IMR-90 (cell line): ENCODE results near the gene POU6F1. TPM values are rescaled to one million over a fixed set of nuclear protein-coding genes. Genes with fewer than 3 reads are reported as not detected.
A peak's percentile ranks its signal among the peaks of the same experiment; 100 is the strongest.

Experiments used
- ATAC-seq: fragments of 200-7000 bp; cut with Tn5 transposase; 2 replicates; pipeline ENCODE4 v1.9.1; 2020; ENCODE audit warnings: low read depth, mild to moderate bottlenecking, moderate library complexity
- Bru-seq: library from RNA; stranded (reverse); fragments of 400-500 nt; gene quantifications from one replicate; lab custom pipeline; 2021; lab: Mats Ljungman, UMichigan
- BruChase-seq, 2 experiments: library from RNA; stranded (reverse); fragments of 400-500 nt; gene quantifications; one replicate each; lab custom pipeline; 2021; lab: Mats Ljungman, UMichigan
- BruUV-seq: library from RNA; stranded (reverse); fragments of 400-500 nt; replicated peaks from 2 replicates; lab custom pipeline; 2021; lab: Mats Ljungman, UMichigan
- CTCF ChIA-PET: fragments of 300-600 bp; formaldehyde crosslinking; extraction: SDS; loops from one replicate; lab custom pipeline; 2021; ENCODE audit warnings: antibody characterized with exemption; lab: Yijun Ruan, JAX
- POLR2A ChIA-PET: fragments of 300-600 bp; sonication (Branson Sonifier 250); formaldehyde crosslinking; loops from one replicate; lab custom pipeline; 2022; ENCODE audit warnings: antibody characterized with exemption; ENCODE audit not compliant: unreplicated experiment; lab: Charles Lee
- DNase-seq: peaks from one replicate; pipeline ENCODE4 v3.0.0; 2013
- H2AFZ ChIP-seq: replicated peaks from 2 replicates; pipeline ENCODE3; 2013; ENCODE audit warnings: low read length, mild to moderate bottlenecking; ENCODE audit not compliant: poor library complexity
- H2AK5ac ChIP-seq: 2 replicates; pipeline ENCODE4 v1.6.1; 2013; ENCODE audit warnings: low read depth, low read length, inconsistent platforms
- H2AK9ac ChIP-seq: replicated peaks from 2 replicates; pipeline ENCODE3; 2013; ENCODE audit warnings: mild to moderate bottlenecking, low read depth, low read length, moderate library complexity; ENCODE audit not compliant: poor library complexity
- H2BK120ac ChIP-seq: 2 replicates; pipeline ENCODE4 v1.6.1; 2013; ENCODE audit warnings: low read depth, low read length, inconsistent platforms
- H2BK15ac ChIP-seq: 3 replicates; pipeline ENCODE4 v1.6.1; 2013; ENCODE audit warnings: low read depth, low read length, inconsistent platforms
- H2BK20ac ChIP-seq: 2 replicates; pipeline ENCODE4 v1.6.1; 2013; ENCODE audit warnings: low read depth, mild to moderate bottlenecking, inconsistent platforms, low read length, moderate library complexity
- H2BK5ac ChIP-seq: 2 replicates; pipeline ENCODE4 v1.6.1; 2013; ENCODE audit warnings: mild to moderate bottlenecking, low read depth, low read length, inconsistent platforms; ENCODE audit not compliant: poor library complexity, severe bottlenecking
- H3K14ac ChIP-seq: replicated peaks from 2 replicates; pipeline ENCODE4 v1.6.1; 2013; ENCODE audit warnings: low read depth, low read length, inconsistent platforms
- H3K18ac ChIP-seq: 2 replicates; pipeline ENCODE4 v1.6.1; 2013; ENCODE audit warnings: low read depth, low read length, control low read depth
- H3K23ac ChIP-seq: 2 replicates; pipeline ENCODE4 v1.6.1; 2013; ENCODE audit warnings: low read depth, low read length, inconsistent platforms
- H3K27ac ChIP-seq: 2 replicates; pipeline ENCODE4 v1.5.1; 2013; ENCODE audit warnings: mild to moderate bottlenecking, control low read depth, low read length; ENCODE audit not compliant: insufficient read depth
- H3K27me3 ChIP-seq: 2 replicates; pipeline ENCODE4 v1.6.1; 2013; ENCODE audit warnings: low read length; ENCODE audit not compliant: control insufficient read depth, insufficient read depth
- H3K36me3 ChIP-seq: 2 replicates; pipeline ENCODE4 v1.6.1; 2013; ENCODE audit warnings: low read length, mixed read lengths; ENCODE audit not compliant: control insufficient read depth, insufficient read depth
- H3K4ac ChIP-seq: 2 replicates; pipeline ENCODE4 v1.6.1; 2013; ENCODE audit warnings: low read depth, low read length, inconsistent platforms
- H3K4me1 ChIP-seq: 2 replicates; pipeline ENCODE4 v1.6.1; 2013; ENCODE audit warnings: low read length, mixed read lengths; ENCODE audit not compliant: control insufficient read depth, insufficient read depth
- H3K4me2 ChIP-seq: 2 replicates; pipeline ENCODE4 v1.6.1; 2013; ENCODE audit warnings: low read depth, mild to moderate bottlenecking, control low read depth, low read length, moderate library complexity
- H3K4me3 ChIP-seq: 2 replicates; pipeline ENCODE4 v1.5.1; 2013; ENCODE audit warnings: low read depth, mild to moderate bottlenecking, control low read depth, low read length, moderate library complexity; ENCODE audit not compliant: insufficient read depth
- H3K56ac ChIP-seq: 2 replicates; pipeline ENCODE4 v1.6.1; 2013; ENCODE audit warnings: low read length, inconsistent platforms; ENCODE audit not compliant: insufficient read depth; ENCODE audit errors: extremely low read depth
- H3K79me1 ChIP-seq, 2 experiments: 2 replicates each; pipeline ENCODE4 v1.6.1; 2013; ENCODE audit warnings: low read length in 2 of 2, inconsistent platforms in 1 of 2, low read depth in 1 of 2
- H3K9ac ChIP-seq: 2 replicates; pipeline ENCODE4 v1.6.1; 2013; ENCODE audit warnings: low read depth, low read length, control low read depth
- H3K9me1 ChIP-seq: 2 replicates; pipeline ENCODE4 v1.6.1; 2013; ENCODE audit warnings: low read length, inconsistent platforms; ENCODE audit not compliant: insufficient read depth
- H3K9me3 ChIP-seq: 2 replicates; pipeline ENCODE4 v1.6.1; 2013; ENCODE audit warnings: low read length; ENCODE audit not compliant: control insufficient read depth, insufficient read depth
- H4K20me1 ChIP-seq: 2 replicates; pipeline ENCODE4 v1.6.1; 2013; ENCODE audit warnings: low read length, inconsistent platforms; ENCODE audit not compliant: insufficient read depth
- H4K5ac ChIP-seq: 2 replicates; pipeline ENCODE4 v1.6.1; 2013; ENCODE audit warnings: mild to moderate bottlenecking, low read depth, low read length, control low read depth
- H4K8ac ChIP-seq, 2 experiments: 2 replicates each; pipeline ENCODE4 v1.6.1; 2013; ENCODE audit warnings: low read depth in 2 of 2, low read length in 2 of 2, control low read depth in 1 of 2, inconsistent platforms in 1 of 2
- H4K91ac ChIP-seq: 2 replicates; pipeline ENCODE4 v1.6.1; 2013; ENCODE audit warnings: low read depth, low read length, inconsistent platforms; ENCODE audit not compliant: insufficient read depth
- BHLHE40 ChIP-seq: fragments of 150-350 bp; IDR thresholded peaks from 2 replicates; pipeline ENCODE4 v1.6.1; 2016; ENCODE audit warnings: mild to moderate bottlenecking, low read depth, low read length
- FOS ChIP-seq: fragments of 150-350 bp; IDR thresholded peaks from 2 replicates; pipeline ENCODE4 v1.6.1; 2016; ENCODE audit warnings: low read depth, low read length
- MAFK ChIP-seq: IDR thresholded peaks from 2 replicates; pipeline ENCODE4 v1.6.1; 2012; ENCODE audit warnings: low read depth, low read length, improper control_type of control experiment
- MAZ ChIP-seq: IDR thresholded peaks from 2 replicates; pipeline ENCODE4 v1.6.1; 2012; ENCODE audit warnings: low read depth, mild to moderate bottlenecking, low read length, improper control_type of control experiment, moderate library complexity, borderline replicate concordance
- MXI1 ChIP-seq: IDR thresholded peaks from 2 replicates; pipeline ENCODE4 v1.6.1; 2012; ENCODE audit warnings: low read depth, mild to moderate bottlenecking, low read length, moderate library complexity, borderline replicate concordance
- POLR2A ChIP-seq: IDR thresholded peaks from 2 replicates; pipeline ENCODE4 v1.6.1; 2012; ENCODE audit warnings: mild to moderate bottlenecking, low read depth, low read length
- RAD21 ChIP-seq: IDR thresholded peaks from 2 replicates; pipeline ENCODE4 v1.6.1; 2012; ENCODE audit warnings: low read length, improper control_type of control experiment
- RCOR1 ChIP-seq: IDR thresholded peaks from 2 replicates; pipeline ENCODE4 v1.6.1; 2012; ENCODE audit warnings: mild to moderate bottlenecking, low read length, improper control_type of control experiment; ENCODE audit not compliant: insufficient replicate concordance
- WGBS, 2 experiments: methylation state at CpG; one replicate each; pipeline versions ENCODE4 v1.1.5 to v1.1.7; 2013; ENCODE audit warnings: missing lambda C conversion rate in 2 of 2; ENCODE audit not compliant: insufficient read length in 1 of 2; ENCODE audit errors: extremely low coverage in 2 of 2; 5-methylcytosine and 5-hydroxymethylcytosine counted together
- dilution Hi-C: fragments of 300-500 bp; cut with HindIII; formaldehyde crosslinking; loops from one replicate; pipeline ENCODE4 v1.14.3; 2018; ENCODE audit warnings: low sequenced_read_pairs; ENCODE audit not compliant: unreplicated experiment
- in situ Hi-C: fragments of 300-500 bp; cut with MboI; formaldehyde crosslinking; loops from 3 replicates; pipeline ENCODE4 v1.14.3; 2019; ENCODE audit warnings: low sequenced_read_pairs, inconsistent platforms, mixed read lengths
- intact Hi-C: fragments of 100-400 bp; cut with micrococcal nuclease; formaldehyde crosslinking; loops from 2 replicates; pipeline ENCODE4 v1.10.0; 2022
- long read RNA-seq: library from polyadenylated mRNA; unstranded; transcript quantifications from one replicate; pipeline ENCODE4 v2.0.0, GENCODE V29; 2021; ENCODE audit not compliant: unreplicated experiment
- polyA plus RNA-seq, 3 experiments: library from polyadenylated mRNA; depleted of rRNA; stranded (reverse); fragments of >200 nt; gene quantifications; 2 replicates each; pipeline ENCODE4 v1.2.3, GENCODE V29; 2012; ENCODE audit warnings: low replicate concordance in 1 of 3
- total RNA-seq: library from RNA; depleted of rRNA; stranded (reverse); fragments of >200 nt; gene quantifications from 2 replicates; pipeline ENCODE4 v1.2.3, GENCODE V29; 2012; rRNA removed
- TF ChIP-seq, protein P1 (sequence below): fragments of 150-350 bp; IDR thresholded peaks from 2 replicates; pipeline ENCODE4 v1.6.1; 2017; ENCODE audit warnings: mild to moderate bottlenecking, antibody characterized with exemption, low read length, low read depth
- TF ChIP-seq, protein P2 (sequence below): conservative IDR thresholded peaks from 2 replicates; pipeline ENCODE4 v1.5.1; 2012; ENCODE audit warnings: mild to moderate bottlenecking, low read depth, low read length, improper control_type of control experiment

POU6F1 gene, protein sequence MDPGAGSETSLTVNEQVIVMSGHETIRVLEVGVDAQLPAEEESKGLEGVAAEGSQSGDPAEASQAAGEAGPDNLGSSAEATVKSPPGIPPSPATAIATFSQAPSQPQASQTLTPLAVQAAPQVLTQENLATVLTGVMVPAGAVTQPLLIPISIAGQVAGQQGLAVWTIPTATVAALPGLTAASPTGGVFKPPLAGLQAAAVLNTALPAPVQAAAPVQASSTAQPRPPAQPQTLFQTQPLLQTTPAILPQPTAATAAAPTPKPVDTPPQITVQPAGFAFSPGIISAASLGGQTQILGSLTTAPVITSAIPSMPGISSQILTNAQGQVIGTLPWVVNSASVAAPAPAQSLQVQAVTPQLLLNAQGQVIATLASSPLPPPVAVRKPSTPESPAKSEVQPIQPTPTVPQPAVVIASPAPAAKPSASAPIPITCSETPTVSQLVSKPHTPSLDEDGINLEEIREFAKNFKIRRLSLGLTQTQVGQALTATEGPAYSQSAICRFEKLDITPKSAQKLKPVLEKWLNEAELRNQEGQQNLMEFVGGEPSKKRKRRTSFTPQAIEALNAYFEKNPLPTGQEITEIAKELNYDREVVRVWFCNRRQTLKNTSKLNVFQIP
- total RNA-seq (0.90 and 1.9 TPM in 2 replicates), polyA plus RNA-seq (2012; rRNA removed) (3.6 and 4.3 TPM in 2 replicates), Bru-seq, nascent RNA (percentile 55 among the genes with signal in this experiment), BruChase-seq, experiment 1, labeled RNA remaining after a 6-hour chase (percentile 63 among the genes with signal in this experiment), BruChase-seq, experiment 2, labeled RNA remaining after a 2-hour chase (percentile 60 among the genes with signal in this experiment)
- 2.5 and 3.0 TPM in 2 replicates for polyA plus RNA-seq (2012; cell fraction: cytosol; rRNA removed)
- 15.2 TPM in 2 replicates for polyA plus RNA-seq (2012; cell fraction: nucleus; rRNA removed; ENCODE audit: low replicate concordance)
- long read RNA-seq, partial matches to known transcripts, result 1 of 6 reads
- long read RNA-seq, other reads (novel, unspliced or antisense), result 5 of 6 reads

DNA sequence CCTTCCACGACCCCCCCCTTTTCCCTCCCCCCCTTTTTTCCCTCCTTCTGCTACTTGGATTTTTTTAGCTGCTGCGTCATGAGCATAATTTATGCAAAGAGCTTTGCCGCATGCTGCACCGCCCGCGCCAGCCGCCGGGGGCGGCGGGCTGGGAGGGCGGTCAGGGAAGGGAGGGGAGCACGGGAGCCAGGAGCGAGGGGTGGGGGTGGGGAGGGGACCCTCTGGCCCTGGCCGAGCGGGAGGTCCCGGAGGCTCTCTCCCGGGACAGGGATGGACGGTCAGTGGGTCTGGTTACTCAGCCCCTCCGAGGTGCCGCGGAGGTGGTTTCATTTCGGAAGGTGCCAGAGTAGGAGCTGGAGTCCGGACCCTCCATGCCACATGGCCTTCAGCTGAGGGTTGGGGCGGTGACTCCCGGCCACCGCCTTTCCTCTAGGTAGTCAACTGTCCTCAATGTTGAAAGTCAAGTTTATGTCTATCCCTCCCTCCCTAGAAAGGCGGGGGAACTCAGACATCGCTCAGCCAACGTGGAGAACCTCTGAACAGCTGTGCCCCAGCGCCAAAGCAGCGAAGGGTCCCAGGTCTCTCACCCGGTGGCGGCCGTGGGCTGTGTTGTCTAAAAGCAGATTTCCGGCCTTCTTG lies at the start of gene POU6F1:
Gene POU6F1 (minus strand): TSS at position 95 of the 639 bp plus-strand sequence. CDS start 11,226 bp downstream, outside the sequence.
- peak within 1 kb of the TSS; percentile 84 for H2BK20ac ChIP-seq
- CTCF ChIA-PET, result interaction anchor here (0.6 kb wide), 1 partner anchor 120 kb away, joined by 3 read pairs; no protein-coding TSS in a partner anchor

More for the DNA sequence above, at the start of gene POU6F1:
- H3K23ac ChIP-seq, result peak within 1 kb of the TSS; percentile 96
- H4K5ac ChIP-seq, result peak within 1 kb of the TSS; percentile 74
- peak; percentile 61; the same call in 1 of the 2 replicates for TF ChIP-seq POLR2A
- TF ChIP-seq, protein P1, sequence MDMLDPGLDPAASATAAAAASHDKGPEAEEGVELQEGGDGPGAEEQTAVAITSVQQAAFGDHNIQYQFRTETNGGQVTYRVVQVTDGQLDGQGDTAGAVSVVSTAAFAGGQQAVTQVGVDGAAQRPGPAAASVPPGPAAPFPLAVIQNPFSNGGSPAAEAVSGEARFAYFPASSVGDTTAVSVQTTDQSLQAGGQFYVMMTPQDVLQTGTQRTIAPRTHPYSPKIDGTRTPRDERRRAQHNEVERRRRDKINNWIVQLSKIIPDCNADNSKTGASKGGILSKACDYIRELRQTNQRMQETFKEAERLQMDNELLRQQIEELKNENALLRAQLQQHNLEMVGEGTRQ, result no peak
- peak; percentile 92 for TF ChIP-seq MAZ
- TF ChIP-seq RCOR1, result no peak
- no peak for TF ChIP-seq MAFK
- peak; percentile 78 for TF ChIP-seq BHLHE40
- TF ChIP-seq RAD21, result no peak; the same call in 1 of the 2 replicates
- TF ChIP-seq, protein P2, sequence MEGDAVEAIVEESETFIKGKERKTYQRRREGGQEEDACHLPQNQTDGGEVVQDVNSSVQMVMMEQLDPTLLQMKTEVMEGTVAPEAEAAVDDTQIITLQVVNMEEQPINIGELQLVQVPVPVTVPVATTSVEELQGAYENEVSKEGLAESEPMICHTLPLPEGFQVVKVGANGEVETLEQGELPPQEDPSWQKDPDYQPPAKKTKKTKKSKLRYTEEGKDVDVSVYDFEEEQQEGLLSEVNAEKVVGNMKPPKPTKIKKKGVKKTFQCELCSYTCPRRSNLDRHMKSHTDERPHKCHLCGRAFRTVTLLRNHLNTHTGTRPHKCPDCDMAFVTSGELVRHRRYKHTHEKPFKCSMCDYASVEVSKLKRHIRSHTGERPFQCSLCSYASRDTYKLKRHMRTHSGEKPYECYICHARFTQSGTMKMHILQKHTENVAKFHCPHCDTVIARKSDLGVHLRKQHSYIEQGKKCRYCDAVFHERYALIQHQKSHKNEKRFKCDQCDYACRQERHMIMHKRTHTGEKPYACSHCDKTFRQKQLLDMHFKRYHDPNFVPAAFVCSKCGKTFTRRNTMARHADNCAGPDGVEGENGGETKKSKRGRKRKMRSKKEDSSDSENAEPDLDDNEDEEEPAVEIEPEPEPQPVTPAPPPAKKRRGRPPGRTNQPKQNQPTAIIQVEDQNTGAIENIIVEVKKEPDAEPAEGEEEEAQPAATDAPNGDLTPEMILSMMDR, result peak; percentile 51
- TF ChIP-seq MXI1, result peak; percentile 83; the same call in 1 of the 2 replicates
- TF ChIP-seq FOS, result 0 out of 2 replicates have a peak, but pooled peaks have one; percentile 4
- POLR2A ChIA-PET, result interaction anchor here (0.6 to 0.7 kb wide), 4 partner anchors 10 to 431 kb away, joined by 3 to 14 read pairs (median 4); partner anchors contain the start of gene DAZAP2
- no TSS peak for BruUV-seq
- no peaks in the 10 kb centered on the region for H4K20me1 ChIP-seq
- H3K18ac ChIP-seq, result peak within 1 kb of the TSS; percentile 90
- DNase-seq (peak; percentile 76), ATAC-seq (peak; percentile 92)
- H4K91ac ChIP-seq, result peak within 1 kb of the TSS; percentile 92
- H2BK5ac ChIP-seq, result peak within 1 kb of the TSS; percentile 85
- H3K4me1 ChIP-seq, result peaks cover 4% of the 10 kb centered on the region
- peak within 1 kb of the TSS; percentile 85 for H3K9ac ChIP-seq
- peak within 1 kb of the TSS; percentile 93 for H2AK9ac ChIP-seq
- peak within 1 kb of the TSS; percentile 83 for H3K27ac ChIP-seq
- H4K8ac ChIP-seq, result peak within 1 kb of the TSS; percentile 95 to 98
- 13% methylated on average over 9 of the region's 35 CpGs; no CpG with 5 or more reads in 1 of the 2 experiments for WGBS, 2 experiments
- H3K27me3 ChIP-seq, result no peaks in the 10 kb centered on the region
- peak within 1 kb of the TSS; percentile 98 for H3K4me2 ChIP-seq
- H3K4me3 ChIP-seq, result peak within 1 kb of the TSS; percentile 77
- in situ Hi-C loops (no loop called here), intact Hi-C loops (no loop called here), dilution Hi-C loops (no loop called here)
- peak within 1 kb of the TSS; percentile 97 for H3K4ac ChIP-seq
- peaks cover 14 to 27% of the 10 kb centered on the region in 2 experiments; a peak in 3 of 4 replicates for H3K79me1 ChIP-seq
- 0 out of 2 replicates have a peak, but pooled peaks cover 1% of the 10 kb centered on the region for H3K36me3 ChIP-seq
- H3K14ac ChIP-seq, result peak within 1 kb of the TSS; percentile 94
- H2BK120ac ChIP-seq, result peak within 1 kb of the TSS; percentile 92
- H3K56ac ChIP-seq, result peak within 1 kb of the TSS; percentile 57
- peak within 1 kb of the TSS; percentile 87; the same call in 2 of the 3 replicates for H2BK15ac ChIP-seq
- H3K9me1 ChIP-seq, result peaks cover 9% of the 10 kb centered on the region
- H3K9me3 ChIP-seq, result no peaks in the 10 kb centered on the region
- peak within 1 kb of the TSS; percentile 98 for H2AFZ ChIP-seq
- peak within 1 kb of the TSS; percentile 87 for H2AK5ac ChIP-seq
